ENCODE results near the gene LEFTY1. TPM values are rescaled to one million over a fixed set of nuclear protein-coding genes. Genes with fewer than 3 reads are reported as not detected.
A peak's percentile ranks its signal among the peaks of the same experiment; 100 is the strongest.

LEFTY1 gene
- total and polyA plus RNA-seq, 2 of the 13 experiments (the other 11 are each of a cell fraction or from before 2014, with no cell fraction given) = 0.29 to 0.79 TPM

DNA sequence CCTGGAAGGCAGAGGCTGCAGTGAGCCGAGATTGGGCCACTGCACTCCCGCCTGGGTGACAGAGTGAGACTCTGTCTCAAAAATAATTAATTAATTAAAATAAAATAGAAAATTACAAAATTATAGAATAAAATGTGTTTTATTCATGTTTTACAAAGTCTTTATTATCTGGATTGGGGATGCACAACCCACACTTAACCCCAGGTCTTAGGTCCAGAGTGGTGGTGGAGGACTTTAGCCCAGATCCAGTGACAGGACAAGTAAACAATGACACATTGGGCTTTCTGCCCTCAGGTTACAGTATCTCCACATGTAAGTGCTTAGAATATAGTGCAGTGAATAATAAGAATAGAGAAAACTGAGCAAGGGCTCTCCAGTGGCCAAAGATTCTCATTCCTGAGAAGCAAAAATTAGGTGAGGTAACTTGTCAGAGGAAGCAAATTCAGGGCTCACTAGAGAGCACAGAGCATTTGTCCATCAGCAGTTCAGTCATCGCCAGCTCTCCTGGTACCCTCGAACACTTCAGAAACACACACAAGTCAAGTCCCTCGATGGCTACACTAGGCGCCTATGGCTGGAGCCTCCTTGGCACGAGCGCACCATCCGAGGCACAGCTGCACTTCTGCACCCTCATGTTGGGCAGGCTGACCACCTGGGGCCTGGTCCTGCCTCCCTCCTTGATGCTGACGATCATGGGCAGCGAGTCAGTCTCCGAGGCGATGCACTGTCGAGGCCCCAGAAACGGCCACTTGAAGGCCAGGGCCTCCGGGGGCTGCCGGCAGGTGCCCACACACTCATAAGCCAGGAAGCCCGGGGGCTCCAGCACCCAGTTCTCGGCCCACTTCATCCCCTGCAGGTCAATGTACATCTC lies 2.6 kb downstream of the LEFTY1 start (continued):
- TF ChIP-seq NFYC (CRISPR knock-in tag; IDR thresholded peaks at IDR 0.05) (no peak), WIZ (CRISPR knock-in tag; IDR thresholded peaks at IDR 0.05) (no peak), ZNF441 (CRISPR knock-in tag; IDR thresholded peaks at IDR 0.05; ENCODE audit: borderline replicate concordance) (no peak), ATF3 (CRISPR knock-in tag; IDR thresholded peaks at IDR 0.05) (no peak), LCORL (IDR thresholded peaks at IDR 0.05) (no peak), LCORL (CRISPR knock-in tag; IDR thresholded peaks at IDR 0.05) (no peak), ZNF501 (CRISPR knock-in tag; IDR thresholded peaks at IDR 0.05) (no peak; the same call in 1 of the 2 replicates), ZNF552 (CRISPR knock-in tag; IDR thresholded peaks at IDR 0.05; ENCODE audit: borderline replicate concordance) (no peak), HOXD1 (CRISPR knock-in tag; IDR thresholded peaks at IDR 0.05) (no peak), HNF1B (CRISPR knock-in tag; IDR thresholded peaks at IDR 0.05) (no peak), PHF21A (CRISPR knock-in tag; IDR thresholded peaks at IDR 0.05) (0 out of 2 replicates have a peak, but pooled peaks have one; percentile 19), HOXA3 (CRISPR knock-in tag; IDR thresholded peaks at IDR 0.05) (no peak), CEBPB (IDR thresholded peaks at IDR 0.05; ENCODE audit: borderline replicate concordance, low read depth, low read length) (no peak), ZNF792 (CRISPR knock-in tag; IDR thresholded peaks at IDR 0.05) (no peak), ZNF598 (CRISPR knock-in tag; IDR thresholded peaks at IDR 0.05; ENCODE audit: borderline replicate concordance) (no peak), TBP (CRISPR knock-in tag; IDR thresholded peaks at IDR 0.05) (no peak), NFYB (CRISPR knock-in tag; IDR thresholded peaks at IDR 0.05) (no peak), ZNF572 (CRISPR knock-in tag; IDR thresholded peaks at IDR 0.05) (no peak), ZNF205 (CRISPR knock-in tag; IDR thresholded peaks at IDR 0.05) (no peak), XRCC5 (optimal IDR thresholded peaks at IDR 0.05; ENCODE audit: low read length) (no peak), ZGPAT (CRISPR knock-in tag; IDR thresholded peaks at IDR 0.05) (0 out of 2 replicates have a peak, but pooled peaks have one; percentile 10), ZNF484 (CRISPR knock-in tag; IDR thresholded peaks at IDR 0.05; ENCODE audit: borderline replicate concordance, low read depth) (no peak), HNRNPL (IDR thresholded peaks at IDR 0.05; ENCODE audit: low read depth, low read length) (peak; percentile 79; the same call in 1 of the 2 replicates), ZNF589 (CRISPR knock-in tag; conservative IDR thresholded peaks at IDR 0.05) (no peak), FOXA3 (CRISPR knock-in tag; IDR thresholded peaks at IDR 0.05) (peak; percentile 80; the same call in 1 of the 2 replicates)
- TF ChIP-seq, protein P1, sequence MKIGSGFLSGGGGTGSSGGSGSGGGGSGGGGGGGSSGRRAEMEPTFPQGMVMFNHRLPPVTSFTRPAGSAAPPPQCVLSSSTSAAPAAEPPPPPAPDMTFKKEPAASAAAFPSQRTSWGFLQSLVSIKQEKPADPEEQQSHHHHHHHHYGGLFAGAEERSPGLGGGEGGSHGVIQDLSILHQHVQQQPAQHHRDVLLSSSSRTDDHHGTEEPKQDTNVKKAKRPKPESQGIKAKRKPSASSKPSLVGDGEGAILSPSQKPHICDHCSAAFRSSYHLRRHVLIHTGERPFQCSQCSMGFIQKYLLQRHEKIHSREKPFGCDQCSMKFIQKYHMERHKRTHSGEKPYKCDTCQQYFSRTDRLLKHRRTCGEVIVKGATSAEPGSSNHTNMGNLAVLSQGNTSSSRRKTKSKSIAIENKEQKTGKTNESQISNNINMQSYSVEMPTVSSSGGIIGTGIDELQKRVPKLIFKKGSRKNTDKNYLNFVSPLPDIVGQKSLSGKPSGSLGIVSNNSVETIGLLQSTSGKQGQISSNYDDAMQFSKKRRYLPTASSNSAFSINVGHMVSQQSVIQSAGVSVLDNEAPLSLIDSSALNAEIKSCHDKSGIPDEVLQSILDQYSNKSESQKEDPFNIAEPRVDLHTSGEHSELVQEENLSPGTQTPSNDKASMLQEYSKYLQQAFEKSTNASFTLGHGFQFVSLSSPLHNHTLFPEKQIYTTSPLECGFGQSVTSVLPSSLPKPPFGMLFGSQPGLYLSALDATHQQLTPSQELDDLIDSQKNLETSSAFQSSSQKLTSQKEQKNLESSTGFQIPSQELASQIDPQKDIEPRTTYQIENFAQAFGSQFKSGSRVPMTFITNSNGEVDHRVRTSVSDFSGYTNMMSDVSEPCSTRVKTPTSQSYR (CRISPR knock-in tag; IDR thresholded peaks at IDR 0.05; ENCODE audit: borderline replicate concordance) = no peak
